ENCODE results near the gene NPR3. TPM values are rescaled to one million over a fixed set of nuclear protein-coding genes. Genes with fewer than 3 reads are reported as not detected.
A peak's percentile ranks its signal among the peaks of the same experiment; 100 is the strongest.

The NPR3 gene
- total and polyA plus RNA-seq, 2 donors (not counting 1 experiment from before 2014, with no cell fraction given), result 14.9 to 87.3 TPM

DNA sequence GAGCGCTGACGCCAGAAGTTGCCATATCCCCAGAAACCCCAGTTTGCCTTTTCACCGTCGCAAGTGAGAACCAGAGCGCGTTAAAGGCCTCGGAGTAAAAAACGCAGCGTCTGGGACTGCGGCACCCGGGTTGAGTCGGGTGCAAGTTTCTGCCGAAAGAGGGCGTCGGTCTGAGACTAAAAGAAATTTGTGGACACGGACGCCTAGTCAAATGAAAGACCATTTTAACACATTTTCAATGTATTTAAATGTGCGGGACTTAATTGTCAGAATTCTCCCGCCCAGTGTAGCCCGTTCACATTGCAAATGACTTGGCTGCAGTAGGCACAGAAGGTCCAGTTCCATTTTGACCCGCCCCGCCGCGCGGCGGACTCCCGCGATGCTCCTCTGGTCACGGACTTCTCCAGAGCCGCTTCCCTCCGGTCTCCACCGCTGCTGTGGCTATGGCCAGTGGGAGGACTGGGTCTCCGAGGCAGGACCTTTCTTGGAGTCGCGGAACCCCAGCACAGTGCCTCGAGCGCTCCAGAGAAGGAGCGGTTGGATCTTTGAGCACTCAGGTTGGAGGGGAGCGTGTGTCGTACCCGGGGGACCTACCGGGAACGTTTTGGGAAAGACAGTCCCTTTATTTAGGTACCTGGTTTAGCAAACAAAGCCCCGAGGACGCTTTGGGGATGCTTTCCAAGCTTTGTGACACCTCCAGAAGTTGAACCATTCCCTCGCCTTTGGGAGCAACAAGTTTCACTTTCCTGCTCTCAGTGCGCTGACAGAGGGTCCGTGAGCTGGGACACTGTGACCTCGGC lies 1.2 kb upstream of the NPR3 start:
- TF ChIP-seq EZH2 (IDR thresholded peaks at IDR 0.05; ENCODE audit: low read length, missing control alignments), result no peak
- TF ChIP-seq, protein P1, sequence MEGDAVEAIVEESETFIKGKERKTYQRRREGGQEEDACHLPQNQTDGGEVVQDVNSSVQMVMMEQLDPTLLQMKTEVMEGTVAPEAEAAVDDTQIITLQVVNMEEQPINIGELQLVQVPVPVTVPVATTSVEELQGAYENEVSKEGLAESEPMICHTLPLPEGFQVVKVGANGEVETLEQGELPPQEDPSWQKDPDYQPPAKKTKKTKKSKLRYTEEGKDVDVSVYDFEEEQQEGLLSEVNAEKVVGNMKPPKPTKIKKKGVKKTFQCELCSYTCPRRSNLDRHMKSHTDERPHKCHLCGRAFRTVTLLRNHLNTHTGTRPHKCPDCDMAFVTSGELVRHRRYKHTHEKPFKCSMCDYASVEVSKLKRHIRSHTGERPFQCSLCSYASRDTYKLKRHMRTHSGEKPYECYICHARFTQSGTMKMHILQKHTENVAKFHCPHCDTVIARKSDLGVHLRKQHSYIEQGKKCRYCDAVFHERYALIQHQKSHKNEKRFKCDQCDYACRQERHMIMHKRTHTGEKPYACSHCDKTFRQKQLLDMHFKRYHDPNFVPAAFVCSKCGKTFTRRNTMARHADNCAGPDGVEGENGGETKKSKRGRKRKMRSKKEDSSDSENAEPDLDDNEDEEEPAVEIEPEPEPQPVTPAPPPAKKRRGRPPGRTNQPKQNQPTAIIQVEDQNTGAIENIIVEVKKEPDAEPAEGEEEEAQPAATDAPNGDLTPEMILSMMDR (conservative IDR thresholded peaks at IDR 0.05 in 1 of 2, IDR thresholded peaks at IDR 0.05 in 1 of 2; ENCODE audit: low read depth in 1 of 2, low read length in 2 of 2), result peak; percentile 75 to 79
- peaks cover 7% of the 10 kb centered on the region for H3K4me1 ChIP-seq (ENCODE audit: control insufficient read depth, extremely low read depth, insufficient read depth, low read length)
- no peaks in the 10 kb centered on the region for H3K79me2 ChIP-seq (ENCODE audit: control insufficient read depth, insufficient read depth, low read length)
- DNase-seq (ENCODE audit: low read depth in 2 of 2), result peak; percentile 79 to 85
- H3K27ac ChIP-seq (ENCODE audit: insufficient read depth, low read length), result peak overlapping the region; percentile 38
- H3K9ac ChIP-seq (ENCODE audit: insufficient read depth, low read length), result peak overlapping the region; percentile 60
- peak overlapping the region; percentile 81 for H3K4me2 ChIP-seq (ENCODE audit: extremely low read depth, insufficient read depth, low read length)
- H3K9me3 ChIP-seq (ENCODE audit: control insufficient read depth, insufficient read depth, low read depth, low read length), result no peaks in the 10 kb centered on the region
- H3K4me3 ChIP-seq (replicated peaks in 1 of 4; ENCODE audit: control extremely low read depth in 1 of 4, insufficient read depth in 1 of 4, low read depth in 3 of 4, low read length in 4 of 4), result peak overlapping the region; percentile 61 to 83 (median 72)
- H3K36me3 ChIP-seq (ENCODE audit: control insufficient read depth, insufficient read depth, low read length), result no peaks in the 10 kb centered on the region
- no peaks in the 10 kb centered on the region for H4K20me1 ChIP-seq (ENCODE audit: control insufficient read depth, extremely low read depth, insufficient read depth, low read length)
- H3K27me3 ChIP-seq (ENCODE audit: control insufficient read depth, insufficient read depth, low read length), result peaks cover 8% of the 10 kb centered on the region
- peak overlapping the region; percentile 54 for H2AFZ ChIP-seq (ENCODE audit: low read length)

DNA sequence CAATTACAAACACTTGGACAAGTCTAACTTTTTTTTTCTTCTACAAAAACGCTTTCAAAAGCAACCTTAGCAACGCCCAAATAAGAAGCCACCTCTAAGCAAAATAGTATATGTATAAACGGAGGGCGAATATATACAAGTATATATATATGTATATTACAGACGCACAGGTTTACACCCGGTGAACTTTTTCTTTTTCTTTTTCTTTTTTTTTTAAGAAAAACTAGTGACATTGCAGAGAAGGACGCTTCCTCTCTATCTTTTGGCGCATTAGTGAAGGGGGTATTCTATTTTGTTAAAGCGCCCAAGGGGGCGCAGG lies 200 bp downstream of the NPR3 start:
- TF ChIP-seq, protein P1 (conservative IDR thresholded peaks at IDR 0.05 in 1 of 2, IDR thresholded peaks at IDR 0.05 in 1 of 2; ENCODE audit: low read depth in 1 of 2, low read length in 2 of 2), result no peak
- no peak for TF ChIP-seq EZH2 (IDR thresholded peaks at IDR 0.05; ENCODE audit: low read length, missing control alignments)
- Histone ChIP-seq H3K4me1 (ENCODE audit: control insufficient read depth, extremely low read depth, insufficient read depth, low read length) (peaks cover 7% of the 10 kb centered on the region), H3K27me3 (ENCODE audit: control insufficient read depth, insufficient read depth, low read length) (peaks cover 8% of the 10 kb centered on the region), H3K9me3 (ENCODE audit: control insufficient read depth, insufficient read depth, low read depth, low read length) (no peaks in the 10 kb centered on the region), H3K4me2 (ENCODE audit: extremely low read depth, insufficient read depth, low read length) (peak overlapping the region; percentile 72), H4K20me1 (ENCODE audit: control insufficient read depth, extremely low read depth, insufficient read depth, low read length) (no peaks in the 10 kb centered on the region), H2AFZ (ENCODE audit: low read length) (no peak overlapping the region), H3K4me3 (replicated peaks in 1 of 4; ENCODE audit: control extremely low read depth in 1 of 4, insufficient read depth in 1 of 4, low read depth in 3 of 4, low read length in 4 of 4) (peak overlapping the region; percentile 43 to 81 (median 58)), H3K9ac (ENCODE audit: insufficient read depth, low read length) (peak overlapping the region; percentile 60), H3K79me2 (ENCODE audit: control insufficient read depth, insufficient read depth, low read length) (no peaks in the 10 kb centered on the region), H3K36me3 (ENCODE audit: control insufficient read depth, insufficient read depth, low read length) (no peaks in the 10 kb centered on the region), H3K27ac (ENCODE audit: insufficient read depth, low read length) (no peak overlapping the region)
- no peak for DNase-seq (ENCODE audit: low read depth in 2 of 2)

DNA sequence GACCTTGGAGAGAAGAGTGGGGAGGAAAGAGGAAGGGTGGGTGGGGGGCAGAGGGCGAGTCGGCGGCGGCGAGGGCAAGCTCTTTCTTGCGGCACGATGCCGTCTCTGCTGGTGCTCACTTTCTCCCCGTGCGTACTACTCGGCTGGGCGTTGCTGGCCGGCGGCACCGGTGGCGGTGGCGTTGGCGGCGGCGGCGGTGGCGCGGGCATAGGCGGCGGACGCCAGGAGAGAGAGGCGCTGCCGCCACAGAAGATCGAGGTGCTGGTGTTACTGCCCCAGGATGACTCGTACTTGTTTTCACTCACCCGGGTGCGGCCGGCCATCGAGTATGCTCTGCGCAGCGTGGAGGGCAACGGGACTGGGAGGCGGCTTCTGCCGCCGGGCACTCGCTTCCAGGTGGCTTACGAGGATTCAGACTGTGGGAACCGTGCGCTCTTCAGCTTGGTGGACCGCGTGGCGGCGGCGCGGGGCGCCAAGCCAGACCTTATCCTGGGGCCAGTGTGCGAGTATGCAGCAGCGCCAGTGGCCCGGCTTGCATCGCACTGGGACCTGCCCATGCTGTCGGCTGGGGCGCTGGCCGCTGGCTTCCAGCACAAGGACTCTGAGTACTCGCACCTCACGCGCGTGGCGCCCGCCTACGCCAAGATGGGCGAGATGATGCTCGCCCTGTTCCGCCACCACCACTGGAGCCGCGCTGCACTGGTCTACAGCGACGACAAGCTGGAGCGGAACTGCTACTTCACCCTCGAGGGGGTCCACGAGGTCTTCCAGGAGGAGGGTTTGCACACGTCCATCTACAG lies 760 bp downstream of the NPR3 start:
- DNase-seq (ENCODE audit: low read depth in 2 of 2), result peak; percentile 47 to 59
- peak overlapping the region; percentile 60 for H3K9ac ChIP-seq (ENCODE audit: insufficient read depth, low read length)
- no peaks in the 10 kb centered on the region for H3K79me2 ChIP-seq (ENCODE audit: control insufficient read depth, insufficient read depth, low read length)
- H3K36me3 ChIP-seq (ENCODE audit: control insufficient read depth, insufficient read depth, low read length), result no peaks in the 10 kb centered on the region
- H3K4me2 ChIP-seq (ENCODE audit: extremely low read depth, insufficient read depth, low read length), result peak overlapping the region; percentile 72
- H3K27ac ChIP-seq (ENCODE audit: insufficient read depth, low read length), result no peak overlapping the region
- peak overlapping the region; percentile 14 for H2AFZ ChIP-seq (ENCODE audit: low read length)
- peak overlapping the region; percentile 43 to 81 (median 58) for H3K4me3 ChIP-seq (replicated peaks in 1 of 4; ENCODE audit: control extremely low read depth in 1 of 4, insufficient read depth in 1 of 4, low read depth in 3 of 4, low read length in 4 of 4)
- no peaks in the 10 kb centered on the region for H4K20me1 ChIP-seq (ENCODE audit: control insufficient read depth, extremely low read depth, insufficient read depth, low read length)
- TF ChIP-seq, protein P1 (conservative IDR thresholded peaks at IDR 0.05 in 1 of 2, IDR thresholded peaks at IDR 0.05 in 1 of 2; ENCODE audit: low read depth in 1 of 2, low read length in 2 of 2), result no peak
- TF ChIP-seq EZH2 (IDR thresholded peaks at IDR 0.05; ENCODE audit: low read length, missing control alignments), result peak; percentile 39
- H3K4me1 ChIP-seq (ENCODE audit: control insufficient read depth, extremely low read depth, insufficient read depth, low read length), result peaks cover 7% of the 10 kb centered on the region
- no peaks in the 10 kb centered on the region for H3K9me3 ChIP-seq (ENCODE audit: control insufficient read depth, insufficient read depth, low read depth, low read length)
- peaks cover 8% of the 10 kb centered on the region for H3K27me3 ChIP-seq (ENCODE audit: control insufficient read depth, insufficient read depth, low read length)

All from fibroblast of lung (primary cell).